OCI-LY3 (cell line): Measurements from ENCODE around the gene TM4SF5.

Experiments used
- CTCF ChIP-seq: fragments of 200-600, 300-600 bp; sonication (generic); IDR thresholded peaks from 2 replicates; pipeline ENCODE4 v1.5.1; 2014; ENCODE audit warnings: antibody characterized with exemption, low read length, low read depth
- EZH2phosphoT487 ChIP-seq: fragments of 200-600 bp; shearing (Covaris generic); IDR thresholded peaks from 2 replicates; pipeline ENCODE4 v1.6.1; 2018; ENCODE audit warnings: antibody characterized with exemption, mixed run types, low read depth

- TF ChIP-seq CTCF: no peak
- no peak for TF ChIP-seq EZH2phosphoT487
These were observed 30.5 kb downstream of the TM4SF5 start, which contains the start of gene C17orf114 for GRCh38 chr17:4802228-4802627.
